ENCODE results near the gene MCM7.

MCM7 gene

DNA sequence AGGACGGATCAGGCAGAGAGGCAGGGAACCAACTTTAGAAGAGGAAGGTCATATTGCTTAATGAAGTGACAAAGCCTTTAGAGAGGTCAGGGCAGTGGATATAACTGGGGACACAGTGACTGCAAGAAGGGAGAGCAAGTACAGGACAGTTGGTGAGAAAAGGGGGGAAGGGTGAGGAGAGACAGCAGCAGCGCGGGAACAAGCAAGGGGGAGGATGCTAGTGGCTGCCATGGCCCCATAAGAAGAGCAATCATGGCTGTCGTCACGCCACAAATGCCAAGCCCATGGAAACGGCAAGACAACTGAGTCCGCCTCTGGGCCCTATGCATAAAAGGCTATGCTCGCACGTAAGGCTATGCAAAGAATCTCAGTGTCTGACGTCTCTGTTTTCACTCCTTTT is 28.7 kb downstream of the MCM7 start:
- H3K9ac ChIP-seq (ENCODE audit: low read length), result no peak overlapping the region
- peaks cover 37% of the 10 kb centered on the region for H3K36me3 ChIP-seq (ENCODE audit: control insufficient read depth, insufficient read depth, low read length)
- H3K4me1 ChIP-seq (ENCODE audit: control insufficient read depth, insufficient read depth, low read length), result peaks cover 6% of the 10 kb centered on the region
- peaks cover 26% of the 10 kb centered on the region for H3K9me3 ChIP-seq (ENCODE audit: control insufficient read depth, low read length)
- no peak overlapping the region for H3K4me3 ChIP-seq (ENCODE audit: low read length)
- H3K27me3 ChIP-seq (ENCODE audit: control insufficient read depth, insufficient read depth, low read length), result no peaks in the 10 kb centered on the region

DNA sequence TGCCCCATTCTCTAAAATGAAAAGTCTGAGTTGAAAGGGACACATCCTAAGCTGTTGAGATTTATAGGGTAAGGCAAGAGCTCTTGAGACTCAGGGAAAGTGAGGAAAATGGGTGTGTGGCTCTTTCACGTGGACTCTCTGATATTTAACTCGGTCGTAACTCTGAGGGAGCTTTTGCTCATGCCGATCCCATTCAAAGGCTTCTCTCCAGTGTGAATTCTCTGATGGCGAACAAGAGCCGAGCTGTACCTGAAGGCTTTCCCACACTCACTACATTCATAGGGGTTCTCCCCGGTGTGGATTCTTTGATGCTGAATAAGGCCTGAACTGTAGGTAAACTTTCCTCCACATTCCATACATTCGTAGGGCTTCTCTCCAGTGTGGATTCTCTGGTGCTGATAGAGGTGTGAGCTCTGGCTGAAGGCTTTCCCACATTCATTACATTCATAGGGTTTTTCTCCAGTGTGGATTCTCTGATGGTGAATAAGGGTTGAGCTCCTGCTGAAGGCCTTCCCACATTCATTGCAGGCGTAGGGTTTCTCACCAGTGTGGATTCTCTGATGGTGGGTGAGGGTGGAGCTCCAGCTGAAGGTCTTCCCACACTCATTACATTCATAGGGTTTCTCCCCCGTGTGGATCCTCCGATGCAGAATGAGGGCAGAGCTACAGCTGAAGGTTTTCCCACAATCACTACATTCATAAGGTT is 30.0 kb downstream of the MCM7 start:
- H3K9me3 ChIP-seq (ENCODE audit: control insufficient read depth, low read length), result peaks cover 26% of the 10 kb centered on the region
- no peak overlapping the region for H3K4me3 ChIP-seq (ENCODE audit: low read length)
- peaks cover 37% of the 10 kb centered on the region for H3K36me3 ChIP-seq (ENCODE audit: control insufficient read depth, insufficient read depth, low read length)
- H3K27me3 ChIP-seq (ENCODE audit: control insufficient read depth, insufficient read depth, low read length), result no peaks in the 10 kb centered on the region
- H3K9ac ChIP-seq (ENCODE audit: low read length), result no peak overlapping the region
- no peaks in the 10 kb centered on the region for H3K4me1 ChIP-seq (ENCODE audit: control insufficient read depth, insufficient read depth, low read length)

DNA sequence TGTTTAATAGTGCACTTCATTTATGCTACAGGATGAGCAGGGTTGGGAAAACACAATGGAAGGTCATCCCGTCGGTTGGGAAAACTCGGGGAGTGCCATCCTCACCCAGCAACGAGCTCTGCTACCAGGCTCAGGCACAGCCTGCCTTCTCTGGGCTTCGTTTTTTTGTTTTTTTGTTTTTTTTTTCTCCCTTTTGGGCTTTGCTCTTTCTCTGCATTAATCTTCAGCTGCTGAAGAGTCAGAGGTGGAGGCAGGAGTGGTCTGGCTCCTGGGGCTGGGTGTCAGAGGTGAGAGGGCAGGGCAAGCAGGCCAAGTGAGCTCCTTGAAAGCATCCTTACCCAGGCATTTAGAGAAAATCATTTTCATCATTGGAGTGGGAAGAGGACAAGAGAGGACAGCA is 31.2 kb downstream of the MCM7 start:
- peaks cover 26% of the 10 kb centered on the region for H3K9me3 ChIP-seq (ENCODE audit: control insufficient read depth, low read length)
- H3K9ac ChIP-seq (ENCODE audit: low read length), result no peak overlapping the region
- H3K4me3 ChIP-seq (ENCODE audit: low read length), result no peak overlapping the region
- H3K4me1 ChIP-seq (ENCODE audit: control insufficient read depth, insufficient read depth, low read length), result peaks cover 5% of the 10 kb centered on the region
- peaks cover 27% of the 10 kb centered on the region for H3K36me3 ChIP-seq (ENCODE audit: control insufficient read depth, insufficient read depth, low read length)
- H3K27me3 ChIP-seq (ENCODE audit: control insufficient read depth, insufficient read depth, low read length), result no peaks in the 10 kb centered on the region

- H3K4me1 ChIP-seq (ENCODE audit: control insufficient read depth, insufficient read depth, low read length), result peaks cover 5% of the 10 kb centered on the region
- no peak overlapping the region for H3K4me3 ChIP-seq (ENCODE audit: low read length)
- no peak overlapping the region for H3K9ac ChIP-seq (ENCODE audit: low read length)
- H3K9me3 ChIP-seq (ENCODE audit: control insufficient read depth, low read length), result peaks cover 16% of the 10 kb centered on the region
- peaks cover 19% of the 10 kb centered on the region for H3K36me3 ChIP-seq (ENCODE audit: control insufficient read depth, insufficient read depth, low read length)
- H3K27me3 ChIP-seq (ENCODE audit: control insufficient read depth, insufficient read depth, low read length), result no peaks in the 10 kb centered on the region
Measured at GRCh38 chr7:100066953-100067352, 34.2 kb downstream of the MCM7 start.

- Histone ChIP-seq H3K4me3 (ENCODE audit: low read length) (no peak overlapping the region), H3K27me3 (ENCODE audit: control insufficient read depth, insufficient read depth, low read length) (no peaks in the 10 kb centered on the region), H3K36me3 (ENCODE audit: control insufficient read depth, insufficient read depth, low read length) (peaks cover 6% of the 10 kb centered on the region), H3K9ac (ENCODE audit: low read length) (no peak overlapping the region), H3K9me3 (ENCODE audit: control insufficient read depth, low read length) (peaks cover 2% of the 10 kb centered on the region), H3K4me1 (ENCODE audit: control insufficient read depth, insufficient read depth, low read length) (peaks cover 5% of the 10 kb centered on the region)
Measured at GRCh38 chr7:100065452-100066186, 35.6 kb downstream of the MCM7 start.

DNA sequence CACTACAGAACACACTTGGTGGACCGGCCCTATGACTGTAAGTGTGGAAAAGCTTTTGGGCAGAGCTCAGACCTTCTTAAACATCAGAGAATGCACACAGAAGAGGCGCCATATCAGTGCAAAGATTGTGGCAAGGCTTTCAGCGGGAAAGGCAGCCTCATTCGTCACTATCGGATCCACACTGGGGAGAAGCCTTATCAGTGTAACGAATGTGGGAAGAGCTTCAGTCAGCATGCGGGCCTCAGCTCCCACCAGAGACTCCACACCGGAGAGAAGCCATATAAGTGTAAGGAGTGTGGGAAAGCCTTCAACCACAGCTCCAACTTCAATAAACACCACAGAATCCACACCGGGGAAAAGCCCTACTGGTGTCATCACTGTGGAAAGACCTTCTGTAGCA is 37.0 kb downstream of the MCM7 start:
- no peak overlapping the region for H3K9ac ChIP-seq (ENCODE audit: low read length)
- no peak overlapping the region for H3K4me3 ChIP-seq (ENCODE audit: low read length)
- H3K9me3 ChIP-seq (ENCODE audit: control insufficient read depth, low read length), result no peaks in the 10 kb centered on the region
- peaks cover 5% of the 10 kb centered on the region for H3K4me1 ChIP-seq (ENCODE audit: control insufficient read depth, insufficient read depth, low read length)
- no peaks in the 10 kb centered on the region for H3K27me3 ChIP-seq (ENCODE audit: control insufficient read depth, insufficient read depth, low read length)
- H3K36me3 ChIP-seq (ENCODE audit: control insufficient read depth, insufficient read depth, low read length), result no peaks in the 10 kb centered on the region

DNA sequence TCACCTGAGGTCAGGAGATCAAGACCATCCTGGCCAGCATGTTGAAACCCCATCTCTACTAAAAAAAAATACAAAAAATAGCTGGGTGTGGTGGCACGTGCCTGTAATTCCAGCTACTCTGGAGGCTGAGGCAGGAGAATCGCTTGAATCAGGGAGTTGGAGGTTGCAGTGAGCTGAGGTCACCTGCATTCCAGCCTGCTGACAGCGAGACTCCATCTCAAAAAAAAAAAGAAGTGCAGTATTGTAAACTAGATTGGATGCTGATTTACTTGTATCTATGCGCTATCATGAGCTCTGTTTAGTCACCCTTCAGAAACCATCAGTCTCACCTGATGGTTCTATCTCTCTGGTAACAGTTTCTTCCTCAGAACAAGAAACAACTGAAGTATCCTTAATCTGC is 37.8 kb downstream of the MCM7 start:
- no peaks in the 10 kb centered on the region for H3K27me3 ChIP-seq (ENCODE audit: control insufficient read depth, insufficient read depth, low read length)
- no peaks in the 10 kb centered on the region for H3K9me3 ChIP-seq (ENCODE audit: control insufficient read depth, low read length)
- no peaks in the 10 kb centered on the region for H3K36me3 ChIP-seq (ENCODE audit: control insufficient read depth, insufficient read depth, low read length)
- peaks cover 5% of the 10 kb centered on the region for H3K4me1 ChIP-seq (ENCODE audit: control insufficient read depth, insufficient read depth, low read length)
- no peak overlapping the region for H3K9ac ChIP-seq (ENCODE audit: low read length)
- no peak overlapping the region for H3K4me3 ChIP-seq (ENCODE audit: low read length)

- Histone ChIP-seq H3K4me1 (ENCODE audit: control insufficient read depth, insufficient read depth, low read length) (peaks cover 5% of the 10 kb centered on the region), H3K4me3 (ENCODE audit: low read length) (no peak overlapping the region), H3K9ac (ENCODE audit: low read length) (no peak overlapping the region), H3K9me3 (ENCODE audit: control insufficient read depth, low read length) (no peaks in the 10 kb centered on the region), H3K36me3 (ENCODE audit: control insufficient read depth, insufficient read depth, low read length) (no peaks in the 10 kb centered on the region), H3K27me3 (ENCODE audit: control insufficient read depth, insufficient read depth, low read length) (no peaks in the 10 kb centered on the region)
Measured at GRCh38 chr7:100061518-100062193, 39.5 kb downstream of the MCM7 start.

- Histone ChIP-seq H3K9ac (ENCODE audit: low read length) (no peak overlapping the region), H3K27me3 (ENCODE audit: control insufficient read depth, insufficient read depth, low read length) (no peaks in the 10 kb centered on the region), H3K36me3 (ENCODE audit: control insufficient read depth, insufficient read depth, low read length) (no peaks in the 10 kb centered on the region), H3K9me3 (ENCODE audit: control insufficient read depth, low read length) (no peaks in the 10 kb centered on the region), H3K4me3 (ENCODE audit: low read length) (no peak overlapping the region), H3K4me1 (ENCODE audit: control insufficient read depth, insufficient read depth, low read length) (no peaks in the 10 kb centered on the region)
Measured at GRCh38 chr7:100059251-100059739, 41.9 kb downstream of the MCM7 start.

DNA sequence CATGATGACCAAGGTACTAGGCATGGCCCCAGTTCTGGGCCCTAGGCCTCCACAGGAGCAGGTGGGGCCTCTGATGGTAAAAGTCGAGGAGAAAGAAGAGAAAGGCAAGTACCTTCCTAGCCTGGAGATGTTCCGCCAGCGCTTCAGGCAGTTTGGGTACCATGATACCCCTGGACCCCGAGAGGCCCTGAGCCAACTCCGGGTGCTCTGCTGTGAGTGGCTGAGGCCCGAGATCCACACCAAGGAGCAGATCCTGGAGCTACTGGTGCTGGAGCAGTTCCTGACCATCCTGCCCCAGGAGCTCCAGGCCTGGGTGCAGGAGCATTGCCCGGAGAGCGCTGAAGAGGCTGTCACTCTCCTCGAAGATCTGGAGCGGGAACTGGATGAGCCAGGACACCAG is 44.2 kb downstream of the MCM7 start:
- Histone ChIP-seq H3K9me3 (ENCODE audit: control insufficient read depth, low read length) (no peaks in the 10 kb centered on the region), H3K36me3 (ENCODE audit: control insufficient read depth, insufficient read depth, low read length) (no peaks in the 10 kb centered on the region), H3K4me1 (ENCODE audit: control insufficient read depth, insufficient read depth, low read length) (no peaks in the 10 kb centered on the region), H3K4me3 (ENCODE audit: low read length) (no peak overlapping the region), H3K27me3 (ENCODE audit: control insufficient read depth, insufficient read depth, low read length) (no peaks in the 10 kb centered on the region), H3K9ac (ENCODE audit: low read length) (no peak overlapping the region)

DNA sequence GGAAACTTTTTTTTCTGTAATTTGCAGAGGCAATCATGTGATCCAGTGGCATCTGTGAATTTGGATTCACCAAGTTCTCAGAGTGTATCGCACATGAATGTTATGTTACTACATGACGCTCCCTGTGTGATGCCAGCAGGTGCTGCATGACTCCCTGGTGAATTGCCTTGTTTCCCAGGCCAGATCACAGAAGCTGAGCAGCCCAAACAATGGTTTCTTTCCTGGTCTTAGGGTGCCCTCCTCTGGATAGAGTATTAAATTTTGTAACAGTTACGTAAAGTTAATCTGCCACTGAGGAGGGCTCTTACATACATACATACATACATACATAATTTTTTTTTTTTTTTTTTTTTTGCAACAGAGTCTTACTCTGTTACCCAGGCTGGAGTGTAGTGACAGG is 48.0 kb downstream of the MCM7 start:
- H3K9ac ChIP-seq (ENCODE audit: low read length), result no peak overlapping the region
- no peak overlapping the region for H3K4me3 ChIP-seq (ENCODE audit: low read length)
- H3K27me3 ChIP-seq (ENCODE audit: control insufficient read depth, insufficient read depth, low read length), result no peaks in the 10 kb centered on the region
- H3K36me3 ChIP-seq (ENCODE audit: control insufficient read depth, insufficient read depth, low read length), result no peaks in the 10 kb centered on the region
- peaks cover 16% of the 10 kb centered on the region for H3K4me1 ChIP-seq (ENCODE audit: control insufficient read depth, insufficient read depth, low read length)
- no peaks in the 10 kb centered on the region for H3K9me3 ChIP-seq (ENCODE audit: control insufficient read depth, low read length)

DNA sequence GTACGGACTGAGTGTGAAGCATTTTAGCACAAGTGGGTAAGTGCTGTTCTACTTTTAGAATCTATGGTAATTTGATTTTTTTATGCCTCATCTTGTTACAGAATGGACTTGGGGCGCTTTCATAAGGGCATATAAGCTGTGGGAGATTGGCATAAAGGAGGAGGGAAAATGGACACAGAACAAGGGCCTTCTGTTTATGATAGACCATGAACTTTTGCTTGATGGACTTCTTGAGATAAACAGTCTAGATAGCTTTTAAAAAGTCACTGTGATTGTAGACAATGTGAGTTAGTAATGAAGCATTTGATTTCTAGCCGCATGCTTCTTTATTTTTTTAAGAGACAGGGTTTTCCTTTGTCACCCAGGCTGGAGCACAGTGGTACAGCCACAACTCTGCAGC is 49.6 kb downstream of the MCM7 start:
- Histone ChIP-seq H3K27me3 (ENCODE audit: control insufficient read depth, insufficient read depth, low read length) (no peaks in the 10 kb centered on the region), H3K4me3 (ENCODE audit: low read length) (no peak overlapping the region), H3K9ac (ENCODE audit: low read length) (no peak overlapping the region), H3K4me1 (ENCODE audit: control insufficient read depth, insufficient read depth, low read length) (peaks cover 16% of the 10 kb centered on the region), H3K9me3 (ENCODE audit: control insufficient read depth, low read length) (no peaks in the 10 kb centered on the region), H3K36me3 (ENCODE audit: control insufficient read depth, insufficient read depth, low read length) (no peaks in the 10 kb centered on the region)
